ENCODE data around the gene PTPRQ. TPM values are rescaled to one million over a fixed set of nuclear protein-coding genes. Genes with fewer than 3 reads are reported as not detected.

The PTPRQ gene
- total RNA-seq, 1 experiment from 2014 or later, result not detected

DNA sequence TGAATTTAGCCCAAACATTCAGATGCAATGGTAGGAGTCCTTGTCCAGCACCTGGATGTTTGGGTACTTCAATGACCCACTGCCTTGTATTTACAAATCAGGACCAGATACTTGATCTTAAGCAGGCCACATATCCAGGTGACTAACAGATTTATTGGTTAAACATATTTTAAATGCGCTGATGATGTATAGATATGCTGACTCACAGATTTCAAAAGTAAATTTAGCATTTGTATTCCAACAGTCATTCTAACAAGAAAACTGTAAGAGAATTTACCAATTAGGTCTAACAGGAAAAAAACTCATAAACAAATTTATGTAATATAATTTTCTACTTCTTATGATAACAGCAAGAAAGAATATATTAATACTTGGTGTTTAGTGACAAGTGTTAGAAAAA lies 234.0 kb downstream of the PTPRQ start:
- Mint-ChIP-seq H3K9me3 (ENCODE audit: low read depth, unreplicated experiment) (no peaks in the 10 kb centered on the region), H3K27me3 (ENCODE audit: unreplicated experiment) (no peaks in the 10 kb centered on the region), H3K4me1 (ENCODE audit: low read depth, unreplicated experiment) (no peaks in the 10 kb centered on the region), H3K27ac (ENCODE audit: unreplicated experiment) (no peak overlapping the region), H3K36me3 (ENCODE audit: insufficient read depth, unreplicated experiment) (no peaks in the 10 kb centered on the region), H3K4me3 (ENCODE audit: low read depth, unreplicated experiment) (no peak overlapping the region)
- intact Hi-C loops (cut with micrococcal nuclease; ENCODE audit: unreplicated experiment), result no loop called here
- no TSS peak for BruUV-seq (replicated peaks)
- DNase-seq, result no peak
- CTCF ChIA-PET, result no interaction called here
- TF ChIP-seq, protein P1, sequence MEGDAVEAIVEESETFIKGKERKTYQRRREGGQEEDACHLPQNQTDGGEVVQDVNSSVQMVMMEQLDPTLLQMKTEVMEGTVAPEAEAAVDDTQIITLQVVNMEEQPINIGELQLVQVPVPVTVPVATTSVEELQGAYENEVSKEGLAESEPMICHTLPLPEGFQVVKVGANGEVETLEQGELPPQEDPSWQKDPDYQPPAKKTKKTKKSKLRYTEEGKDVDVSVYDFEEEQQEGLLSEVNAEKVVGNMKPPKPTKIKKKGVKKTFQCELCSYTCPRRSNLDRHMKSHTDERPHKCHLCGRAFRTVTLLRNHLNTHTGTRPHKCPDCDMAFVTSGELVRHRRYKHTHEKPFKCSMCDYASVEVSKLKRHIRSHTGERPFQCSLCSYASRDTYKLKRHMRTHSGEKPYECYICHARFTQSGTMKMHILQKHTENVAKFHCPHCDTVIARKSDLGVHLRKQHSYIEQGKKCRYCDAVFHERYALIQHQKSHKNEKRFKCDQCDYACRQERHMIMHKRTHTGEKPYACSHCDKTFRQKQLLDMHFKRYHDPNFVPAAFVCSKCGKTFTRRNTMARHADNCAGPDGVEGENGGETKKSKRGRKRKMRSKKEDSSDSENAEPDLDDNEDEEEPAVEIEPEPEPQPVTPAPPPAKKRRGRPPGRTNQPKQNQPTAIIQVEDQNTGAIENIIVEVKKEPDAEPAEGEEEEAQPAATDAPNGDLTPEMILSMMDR (IDR thresholded peaks at IDR 0.05; ENCODE audit: unreplicated experiment), result no peak

DNA sequence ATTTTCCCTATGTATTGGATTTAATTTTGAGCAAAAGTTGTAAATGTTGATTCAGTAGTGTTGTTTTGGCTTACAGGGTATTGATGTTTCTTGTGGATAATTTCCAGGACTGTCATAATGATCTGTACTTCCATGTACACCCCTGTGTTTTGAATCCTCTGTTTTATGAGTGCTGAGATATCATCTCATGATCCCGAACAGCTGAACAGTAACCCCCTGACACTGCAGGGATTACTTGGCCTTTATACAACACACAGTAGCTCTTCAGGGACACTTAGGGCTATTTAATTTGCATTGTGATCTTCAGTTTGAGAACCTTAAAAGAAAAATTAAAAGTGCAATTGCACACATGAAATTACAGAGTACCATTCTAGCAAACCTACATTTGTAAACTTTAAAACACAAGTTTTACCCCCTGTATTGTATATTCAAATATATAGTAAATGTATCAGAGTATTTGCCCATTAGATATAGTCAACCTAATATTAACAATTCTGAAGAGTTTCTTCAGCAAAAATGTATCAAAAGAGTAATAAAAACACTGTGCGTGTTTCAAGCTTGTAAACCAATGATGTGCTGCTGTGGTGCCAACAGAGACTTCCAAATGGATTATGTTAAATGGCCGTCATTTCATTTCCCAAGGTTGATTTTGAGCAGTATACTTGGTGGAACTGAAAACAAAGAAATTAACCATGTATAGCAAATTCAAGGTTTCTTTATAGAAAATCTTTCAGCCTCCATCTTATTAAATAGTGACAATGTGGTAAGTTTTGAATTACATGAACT lies 235.5 kb downstream of the PTPRQ start:
- no peak for DNase-seq
- TF ChIP-seq, protein P1 (IDR thresholded peaks at IDR 0.05; ENCODE audit: unreplicated experiment), result no peak
- H3K27ac Mint-ChIP-seq (ENCODE audit: unreplicated experiment), result no peak overlapping the region
- no TSS peak for BruUV-seq (replicated peaks)
- CTCF ChIA-PET, result interaction anchor here (0.6 kb wide), 1 partner anchor 17 kb away, joined by 3 read pairs; no protein-coding TSS in a partner anchor
- H3K4me3 Mint-ChIP-seq (ENCODE audit: low read depth, unreplicated experiment), result no peak overlapping the region
- H3K9me3 Mint-ChIP-seq (ENCODE audit: low read depth, unreplicated experiment), result no peaks in the 10 kb centered on the region
- H3K27me3 Mint-ChIP-seq (ENCODE audit: unreplicated experiment), result no peaks in the 10 kb centered on the region
- intact Hi-C loops (cut with micrococcal nuclease; ENCODE audit: unreplicated experiment), result no loop called here
- no peaks in the 10 kb centered on the region for H3K36me3 Mint-ChIP-seq (ENCODE audit: insufficient read depth, unreplicated experiment)
- no peaks in the 10 kb centered on the region for H3K4me1 Mint-ChIP-seq (ENCODE audit: low read depth, unreplicated experiment)

DNA sequence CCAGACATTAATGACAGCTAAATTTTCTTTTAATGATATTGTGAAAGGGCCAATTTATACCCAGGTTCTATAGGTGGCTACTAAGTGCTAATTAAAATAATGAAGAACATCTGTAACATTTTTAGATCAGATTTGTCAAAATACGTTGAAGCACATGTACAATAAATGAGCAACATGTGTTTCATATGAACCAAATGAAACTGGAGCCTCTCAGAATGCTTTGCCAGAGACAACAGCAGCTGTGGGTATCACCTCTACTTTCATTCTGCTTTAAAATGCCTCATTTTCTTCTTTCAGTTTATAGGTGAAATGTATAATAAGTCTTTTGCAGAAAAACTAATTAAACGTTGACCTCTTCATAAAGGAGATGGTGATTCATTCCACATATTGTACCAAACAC lies 237.3 kb downstream of the PTPRQ start:
- intact Hi-C loops (cut with micrococcal nuclease; ENCODE audit: unreplicated experiment), result no loop called here
- no peaks in the 10 kb centered on the region for H3K9me3 Mint-ChIP-seq (ENCODE audit: low read depth, unreplicated experiment)
- no peak overlapping the region for H3K4me3 Mint-ChIP-seq (ENCODE audit: low read depth, unreplicated experiment)
- DNase-seq, result no peak
- CTCF ChIA-PET, result no interaction called here
- BruUV-seq (replicated peaks), result no TSS peak
- no peak overlapping the region for H3K27ac Mint-ChIP-seq (ENCODE audit: unreplicated experiment)
- H3K27me3 Mint-ChIP-seq (ENCODE audit: unreplicated experiment), result no peaks in the 10 kb centered on the region
- H3K4me1 Mint-ChIP-seq (ENCODE audit: low read depth, unreplicated experiment), result no peaks in the 10 kb centered on the region
- TF ChIP-seq, protein P1 (IDR thresholded peaks at IDR 0.05; ENCODE audit: unreplicated experiment), result no peak
- H3K36me3 Mint-ChIP-seq (ENCODE audit: insufficient read depth, unreplicated experiment), result no peaks in the 10 kb centered on the region

DNA sequence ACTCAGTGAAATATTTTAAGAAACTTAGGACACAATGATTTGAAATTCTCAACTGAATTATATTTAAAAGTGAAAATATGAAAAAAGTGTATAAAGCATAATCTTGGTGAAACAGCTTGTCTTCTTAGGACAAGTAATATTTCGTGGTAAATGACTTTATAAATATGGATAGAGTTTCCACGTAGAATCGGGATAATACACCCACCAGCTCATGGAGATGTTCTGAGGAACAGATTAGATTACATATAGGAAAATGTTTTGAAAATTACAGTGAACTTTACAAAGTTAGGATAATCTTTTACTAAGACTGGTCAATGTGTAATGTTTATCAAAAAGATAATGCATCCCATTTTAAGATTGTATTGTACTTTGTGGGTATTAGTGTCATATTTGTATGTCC lies 237.8 kb downstream of the PTPRQ start:
- TF ChIP-seq, protein P1 (IDR thresholded peaks at IDR 0.05; ENCODE audit: unreplicated experiment), result no peak
- Mint-ChIP-seq H3K27ac (ENCODE audit: unreplicated experiment) (no peak overlapping the region), H3K36me3 (ENCODE audit: insufficient read depth, unreplicated experiment) (no peaks in the 10 kb centered on the region), H3K9me3 (ENCODE audit: low read depth, unreplicated experiment) (no peaks in the 10 kb centered on the region), H3K4me3 (ENCODE audit: low read depth, unreplicated experiment) (no peak overlapping the region), H3K4me1 (ENCODE audit: low read depth, unreplicated experiment) (no peaks in the 10 kb centered on the region), H3K27me3 (ENCODE audit: unreplicated experiment) (no peaks in the 10 kb centered on the region)
- no TSS peak for BruUV-seq (replicated peaks)
- no peak for DNase-seq
- CTCF ChIA-PET, result no interaction called here
- intact Hi-C loops (cut with micrococcal nuclease; ENCODE audit: unreplicated experiment), result no loop called here
